Neural progenitor cell (in vitro differentiated cells): Measurements from ENCODE around the gene ARHGEF4.

Experiments used
- CTCF ChIP-seq: fragments of 200-600 bp; sonication (generic); IDR thresholded peaks from 2 replicates; pipeline ENCODE4 v1.5.1; 2017; ENCODE audit warnings: antibody characterized with exemption, mild to moderate bottlenecking
- EZH2 ChIP-seq: fragments of 200-600 bp; sonication (generic); IDR thresholded peaks from 2 replicates; pipeline ENCODE4 v1.6.1; 2017; ENCODE audit warnings: antibody characterized with exemption, mild to moderate bottlenecking, moderate library complexity

GRCh38 chr2:130882111-130882690 lies 45.5 kb downstream of the ARHGEF4 start:
- no peak for TF ChIP-seq CTCF
- no peak for TF ChIP-seq EZH2
